Body of pancreas (tissue), 4 donors: ENCODE results near the gene IL21R.

ENCODE experiments used
- POLR2A ChIP-seq, 3 donors: fragments of 450-650 bp; IDR thresholded peaks; one replicate each; pipeline ENCODE4 v1.6.1; 2016; ENCODE audit warnings: antibody characterized with exemption in 3 of 3, mild to moderate bottlenecking in 2 of 3
- TF ChIP-seq, protein P1 (sequence below), 7 experiments: fragments of 450-650 bp in 4 of 7; fragments of 200-600 bp in 3 of 7; sonication (generic) in 3 of 7; IDR thresholded peaks; one replicate each; pipeline ENCODE4 v1.5.1; 2016 to 2019; ENCODE audit warnings: antibody characterized with exemption in 7 of 7

- TF ChIP-seq, protein P1, sequence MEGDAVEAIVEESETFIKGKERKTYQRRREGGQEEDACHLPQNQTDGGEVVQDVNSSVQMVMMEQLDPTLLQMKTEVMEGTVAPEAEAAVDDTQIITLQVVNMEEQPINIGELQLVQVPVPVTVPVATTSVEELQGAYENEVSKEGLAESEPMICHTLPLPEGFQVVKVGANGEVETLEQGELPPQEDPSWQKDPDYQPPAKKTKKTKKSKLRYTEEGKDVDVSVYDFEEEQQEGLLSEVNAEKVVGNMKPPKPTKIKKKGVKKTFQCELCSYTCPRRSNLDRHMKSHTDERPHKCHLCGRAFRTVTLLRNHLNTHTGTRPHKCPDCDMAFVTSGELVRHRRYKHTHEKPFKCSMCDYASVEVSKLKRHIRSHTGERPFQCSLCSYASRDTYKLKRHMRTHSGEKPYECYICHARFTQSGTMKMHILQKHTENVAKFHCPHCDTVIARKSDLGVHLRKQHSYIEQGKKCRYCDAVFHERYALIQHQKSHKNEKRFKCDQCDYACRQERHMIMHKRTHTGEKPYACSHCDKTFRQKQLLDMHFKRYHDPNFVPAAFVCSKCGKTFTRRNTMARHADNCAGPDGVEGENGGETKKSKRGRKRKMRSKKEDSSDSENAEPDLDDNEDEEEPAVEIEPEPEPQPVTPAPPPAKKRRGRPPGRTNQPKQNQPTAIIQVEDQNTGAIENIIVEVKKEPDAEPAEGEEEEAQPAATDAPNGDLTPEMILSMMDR (IDR thresholded peaks at IDR 0.05), result no peak
- no peak for TF ChIP-seq POLR2A (IDR thresholded peaks at IDR 0.05)
These were observed 36.6 kb upstream of the IL21R start for GRCh38 chr16:27365142-27366089.
